Measurements from ENCODE around the gene KCNN4. TPM values are rescaled to one million over a fixed set of nuclear protein-coding genes. Genes with fewer than 3 reads are reported as not detected.

KCNN4 gene
- total RNA-seq, 1 experiment from 2014 or later, result 29.7 TPM

- ATAC-seq, result peak; percentile 78
- in situ Hi-C loops (cut with HindIII; ENCODE audit: low pct_unique_long_range_greater_than_20kb, low sequenced_read_pairs), result no loop called here
- POLR2A ChIA-PET, result no interaction called here
- no peak overlapping the region for H3K4me3 ChIP-seq (ENCODE audit: low read depth in 2 of 2, low read length in 2 of 2)
- CTCF ChIA-PET, result interaction anchor here (0.7 to 1.1 kb wide), 2 partner anchors 65 to 84 kb away, joined by 4 to 5 read pairs; no protein-coding TSS in a partner anchor
- intact Hi-C loops (cut with micrococcal nuclease; ENCODE audit: unreplicated experiment), result no loop called here
- no peak overlapping the region for H3K27ac ChIP-seq (ENCODE audit: low read length)
- no peaks in the 10 kb centered on the region for H3K9me3 ChIP-seq (ENCODE audit: control insufficient read depth, insufficient read depth, low read depth, low read length)
- no peaks in the 10 kb centered on the region for H3K4me1 ChIP-seq (ENCODE audit: control insufficient read depth, insufficient read depth, low read length)
- no peaks in the 10 kb centered on the region for H3K27me3 ChIP-seq (ENCODE audit: control insufficient read depth, insufficient read depth, low read length)
- DNase-seq (ENCODE audit: low read depth, low spot score), result peak; percentile 15
- no peaks in the 10 kb centered on the region for H3K36me3 ChIP-seq (ENCODE audit: control insufficient read depth, insufficient read depth, low read length)
- TF ChIP-seq REST (IDR thresholded peaks at IDR 0.05; ENCODE audit: insufficient read depth in 1 of 2, low read depth in 2 of 2, low read length in 1 of 2) (no peak), CTCF (IDR thresholded peaks at IDR 0.05) (peak; percentile 55; the same call in 1 of the 2 replicates)
- no TSS peak for BruUV-seq (replicated peaks)
These were observed 29.3 kb upstream of the KCNN4 start for GRCh38 chr19:43809762-43810696.

GRCh38 chr19:43807651-43808050, 26.9 kb upstream of the KCNN4 start:
- Histone ChIP-seq H3K4me3 (ENCODE audit: low read depth in 2 of 2, low read length in 2 of 2) (no peak overlapping the region), H3K27me3 (ENCODE audit: control insufficient read depth, insufficient read depth, low read length) (no peaks in the 10 kb centered on the region), H3K36me3 (ENCODE audit: control insufficient read depth, insufficient read depth, low read length) (no peaks in the 10 kb centered on the region), H3K27ac (ENCODE audit: low read length) (no peak overlapping the region), H3K4me1 (ENCODE audit: control insufficient read depth, insufficient read depth, low read length) (no peaks in the 10 kb centered on the region), H3K9me3 (ENCODE audit: control insufficient read depth, insufficient read depth, low read depth, low read length) (no peaks in the 10 kb centered on the region)
- BruUV-seq (replicated peaks), result no TSS peak
- ChIA-PET CTCF (no interaction called here), POLR2A (no interaction called here)
- TF ChIP-seq SIN3A (IDR thresholded peaks at IDR 0.05; ENCODE audit: borderline replicate concordance, insufficient read depth, low read depth, low read length) (no peak), REST (IDR thresholded peaks at IDR 0.05; ENCODE audit: insufficient read depth in 1 of 2, low read depth in 2 of 2, low read length in 1 of 2) (no peak), POLR2AphosphoS5 (IDR thresholded peaks at IDR 0.05; ENCODE audit: low read depth, low read length) (no peak), CTCF (IDR thresholded peaks at IDR 0.05) (no peak), TCF7L2 (IDR thresholded peaks at IDR 0.05; ENCODE audit: low read depth, low read length) (no peak)
- ATAC-seq (no peak), DNase-seq (ENCODE audit: low read depth, low spot score) (no peak)
- in situ Hi-C loops (cut with HindIII; ENCODE audit: low pct_unique_long_range_greater_than_20kb, low sequenced_read_pairs) (no loop called here), intact Hi-C loops (cut with micrococcal nuclease; ENCODE audit: unreplicated experiment) (no loop called here)
